HCT116 (cell line): ENCODE data around the gene SND1. TPM values are rescaled to one million over a fixed set of nuclear protein-coding genes. Genes with fewer than 3 reads are reported as not detected.

Experiments used
- ATAC-seq: fragments of 200-7000 bp; cut with Tn5 transposase; 2 replicates; pipeline ENCODE4 v1.9.1; 2020; ENCODE audit warnings: mild to moderate bottlenecking, moderate library complexity
- BruUV-seq: library from RNA; stranded (reverse); fragments of 400-500 nt; replicated peaks from 2 replicates; lab custom pipeline; 2021; lab: Mats Ljungman, UMichigan
- CTCF ChIA-PET: fragments of 300-600 bp; sonication (Branson Sonifier 250); formaldehyde crosslinking; loops from one replicate; lab custom pipeline; 2021; ENCODE audit warnings: antibody characterized with exemption; lab: Charles Lee
- POLR2A ChIA-PET: fragments of 300-600, 350-600 bp; sonication (Branson Sonifier 250); formaldehyde crosslinking; loops from one replicate; lab custom pipeline; 2021; ENCODE audit warnings: antibody characterized with exemption; lab: Charles Lee
- RAD21 ChIA-PET, 2 experiments: fragments of 300-600 bp; sonication (Branson Sonifier 250); formaldehyde crosslinking; loops; one replicate each; lab custom pipeline; 2023; ENCODE audit warnings: low total read pairs in 2 of 2; ENCODE audit not compliant: uncharacterized antibody in 2 of 2, unreplicated experiment in 2 of 2, low non-redundant PET in 1 of 2; lab: Charles Lee
- DNase-seq: peaks from one replicate; pipeline ENCODE4 v3.0.0-alpha.2; 2010; ENCODE audit warnings: low read depth, low spot score
- H2AFZ ChIP-seq: fragments of 200-600 bp; shearing (Covaris generic), sonication (generic); 2 replicates; pipeline ENCODE4 v1.6.1; 2017; ENCODE audit warnings: low read depth, mixed run types, mixed read lengths, antibody characterized with exemption, low read length; ENCODE audit not compliant: poor library complexity, severe bottlenecking
- H3K27ac ChIP-seq: 2 replicates; pipeline ENCODE4 v1.5.1; 2012; ENCODE audit warnings: low read depth, low read length
- H3K27me3 ChIP-seq: fragments of 200-600 bp; sonication (generic); 2 replicates; pipeline ENCODE4 v1.6.1; 2016; ENCODE audit warnings: mixed run types, low read length, mixed read lengths; ENCODE audit not compliant: insufficient read depth
- H3K36me3 ChIP-seq, 2 experiments: fragments of 200-500 bp in 1 of 2; fragments of 200-600 bp in 1 of 2; sonication (Bioruptor generic) in 1 of 2; sonication (generic) in 1 of 2; 2 replicates each; pipeline versions ENCODE4 v1.5.1 to v1.6.1; 2014 to 2016; ENCODE audit warnings: low read length in 2 of 2, inconsistent platforms in 1 of 2, mixed read lengths in 1 of 2, mixed run types in 1 of 2; ENCODE audit not compliant: insufficient read depth in 2 of 2, control insufficient read depth in 1 of 2
- H3K4me1 ChIP-seq, 2 experiments: fragments of 200-600 bp in 1 of 2; sonication (generic) in 1 of 2; 2 replicates each; pipeline versions ENCODE4 v1.5.1 to v1.6.1; 2012 to 2017; ENCODE audit warnings: low read length in 2 of 2, inconsistent platforms in 1 of 2, mild to moderate bottlenecking in 1 of 2, mixed read lengths in 1 of 2, mixed run types in 1 of 2, moderate library complexity in 1 of 2; ENCODE audit not compliant: insufficient read depth in 2 of 2, control insufficient read depth in 1 of 2
- H3K4me2 ChIP-seq: fragments of 200-600 bp; sonication (generic); 2 replicates; pipeline ENCODE4 v1.6.1; 2017; ENCODE audit warnings: mixed run types, low read length, mixed read lengths
- H3K4me3 ChIP-seq, 2 experiments: fragments of 200-600 bp in 1 of 2; sonication (generic) in 1 of 2; replicated peaks in 1 of 2; 2 replicates each; pipeline ENCODE4 v1.5.1; 2011 to 2016; ENCODE audit warnings: low read length in 2 of 2, control low read depth in 1 of 2, low read depth in 1 of 2, mild to moderate bottlenecking in 1 of 2, mixed read lengths in 1 of 2, mixed run types in 1 of 2
- H3K79me2 ChIP-seq: fragments of 200-600 bp; sonication (generic); 2 replicates; pipeline ENCODE4 v1.6.1; 2017; ENCODE audit warnings: mild to moderate bottlenecking, mixed run types, low read length, moderate library complexity, mixed read lengths; ENCODE audit not compliant: insufficient read depth
- H3K9ac ChIP-seq: fragments of 200-600 bp; sonication (generic); 2 replicates; pipeline ENCODE4 v1.6.1; 2016; ENCODE audit warnings: low read length, mixed read lengths
- H3K9me2 ChIP-seq: fragments of 200-600 bp; sonication (generic), shearing (Covaris generic); 2 replicates; pipeline ENCODE4 v1.6.1; 2017; ENCODE audit warnings: mixed run types, mild to moderate bottlenecking, moderate library complexity; ENCODE audit not compliant: insufficient read depth
- H3K9me3 ChIP-seq, 2 experiments: fragments of 200-500 bp in 1 of 2; fragments of 200-600 bp in 1 of 2; sonication (Bioruptor generic) in 1 of 2; sonication (generic) in 1 of 2; 2 replicates each; pipeline ENCODE4 v1.6.1; 2014 to 2017; ENCODE audit warnings: low read length in 2 of 2, mixed read lengths in 2 of 2, inconsistent platforms in 1 of 2, low read depth in 1 of 2, mild to moderate bottlenecking in 1 of 2, mixed run types in 1 of 2, moderate library complexity in 1 of 2; ENCODE audit not compliant: control insufficient read depth in 1 of 2, insufficient read depth in 1 of 2
- H4K20me1 ChIP-seq: fragments of 200-600 bp; sonication (generic), shearing (Covaris generic); 2 replicates; pipeline ENCODE4 v1.6.1; 2017; ENCODE audit warnings: mixed run types, mild to moderate bottlenecking, moderate library complexity; ENCODE audit not compliant: insufficient read depth
- CBX3 ChIP-seq: IDR thresholded peaks from 2 replicates; pipeline ENCODE4 v1.6.1; 2012; ENCODE audit warnings: low read depth
- CEBPB ChIP-seq: IDR thresholded peaks from 2 replicates; pipeline ENCODE4 v1.6.1; 2012; ENCODE audit warnings: low read depth
- EGR1 ChIP-seq: IDR thresholded peaks from 2 replicates; pipeline ENCODE4 v1.6.1; 2012; ENCODE audit warnings: low read depth
- ELF1 ChIP-seq: IDR thresholded peaks from 2 replicates; pipeline ENCODE4 v1.6.1; 2012; ENCODE audit warnings: low read depth, borderline replicate concordance
- EZH2 ChIP-seq: fragments of 200-600 bp; sonication (generic); IDR thresholded peaks from 2 replicates; pipeline ENCODE4 v1.6.1; 2017; ENCODE audit warnings: antibody characterized with exemption, mixed run types
- EZH2phosphoT487 ChIP-seq: fragments of 200-600 bp; IDR thresholded peaks from 2 replicates; pipeline ENCODE4 v1.6.1; 2018; ENCODE audit warnings: antibody characterized with exemption, borderline replicate concordance
- JUND ChIP-seq: IDR thresholded peaks from 2 replicates; pipeline ENCODE4 v1.6.1; 2012
- POLR2A ChIP-seq: IDR thresholded peaks from 2 replicates; pipeline ENCODE4 v1.7.0; 2011; ENCODE audit warnings: borderline replicate concordance; ENCODE audit not compliant: insufficient read depth, insufficient read length; ENCODE audit errors: extremely low read depth
- POLR2AphosphoS5 ChIP-seq: IDR thresholded peaks from 2 replicates; pipeline ENCODE4 v1.6.1; 2011; ENCODE audit warnings: mild to moderate bottlenecking, low read depth, low read length, moderate library complexity
- RAD21 ChIP-seq: IDR thresholded peaks from 2 replicates; pipeline ENCODE4 v1.6.1; 2012; ENCODE audit warnings: low read depth, mild to moderate bottlenecking
- REST ChIP-seq: IDR thresholded peaks from 2 replicates; pipeline ENCODE4 v1.6.1; 2012; ENCODE audit warnings: low read depth
- SIN3A ChIP-seq: IDR thresholded peaks from 2 replicates; pipeline ENCODE4 v1.6.1; 2012; ENCODE audit warnings: low read depth
- SP1 ChIP-seq: IDR thresholded peaks from 2 replicates; pipeline ENCODE4 v1.6.1; 2012; ENCODE audit warnings: low read depth
- SRF ChIP-seq: IDR thresholded peaks from 2 replicates; pipeline ENCODE4 v1.6.1; 2012; ENCODE audit warnings: low read depth
- TCF7L2 ChIP-seq: IDR thresholded peaks from 2 replicates; pipeline ENCODE4 v1.7.0; 2011; ENCODE audit warnings: borderline replicate concordance, inconsistent platforms; ENCODE audit not compliant: insufficient read depth, insufficient read length; ENCODE audit errors: extremely low read depth
- ZFX ChIP-seq: fragments of 450-650 bp; IDR thresholded peaks from 2 replicates; pipeline ENCODE4 v1.6.1; 2017
- ZNF274 ChIP-seq: fragments of 200-500 bp; sonication (Bioruptor generic); IDR thresholded peaks from 2 replicates; pipeline ENCODE4 v1.6.1; 2014; ENCODE audit warnings: mild to moderate bottlenecking, low read depth, low read length, inconsistent platforms
- intact Hi-C: fragments of 100-400 bp; cut with micrococcal nuclease; formaldehyde crosslinking; loops from 2 replicates; pipeline ENCODE4 v1.10.0; 2022
- total RNA-seq: library from RNA; stranded (reverse); gene quantifications from one replicate; pipeline ENCODE4 v1.2.1, GENCODE V29; 2021; ENCODE audit not compliant: unreplicated experiment
- TF ChIP-seq, protein P1 (sequence below): IDR thresholded peaks from 2 replicates; pipeline ENCODE4 v1.6.1; 2012
- TF ChIP-seq, protein P2 (sequence below), 3 experiments: fragments of 200-600 bp in 1 of 3; sonication (generic) in 1 of 3; IDR thresholded peaks in 2 of 3; conservative IDR thresholded peaks in 1 of 3; 2 replicates each; pipeline ENCODE4 v1.5.1; 2012 to 2017; ENCODE audit warnings: low read depth in 2 of 3, low read length in 2 of 3, antibody characterized with exemption in 1 of 3, borderline replicate concordance in 1 of 3, control low read depth in 1 of 3, mild to moderate bottlenecking in 1 of 3, mixed read lengths in 1 of 3, mixed run types in 1 of 3, moderate library complexity in 1 of 3; ENCODE audit not compliant: insufficient read depth in 1 of 3
- TF ChIP-seq, protein P3 (sequence below): IDR thresholded peaks from 2 replicates; pipeline ENCODE4 v1.6.1; 2011; ENCODE audit warnings: mild to moderate bottlenecking, low read length, moderate library complexity; ENCODE audit not compliant: insufficient replicate concordance; ENCODE audit errors: extremely low read depth

Gene SND1
- total RNA-seq, 1 experiment from 2014 or later: 169 TPM

- Histone ChIP-seq H3K4me3 (no peak overlapping the region), H3K4me1 (peaks cover 0 to 19% of the 10 kb centered on the region in 2 experiments; a peak in 1 of 4 replicates), H3K9ac (no peak overlapping the region), H3K27ac (no peak overlapping the region), H3K9me2 (no peaks in the 10 kb centered on the region), H2AFZ (no peak overlapping the region), H3K27me3 (no peaks in the 10 kb centered on the region), H3K79me2 (peaks cover 44% of the 10 kb centered on the region), H4K20me1 (peaks cover 4% of the 10 kb centered on the region), H3K9me3 (no peaks in the 10 kb centered on the region), H3K36me3 (peaks cover 3 to 14% of the 10 kb centered on the region in 2 experiments; a peak in 2 of 4 replicates), H3K4me2 (no peak overlapping the region)
- ChIA-PET RAD21 (no interaction called here), POLR2A (no interaction called here), CTCF (no interaction called here)
- no TSS peak for BruUV-seq
- TF ChIP-seq EZH2phosphoT487 (no peak), JUND (no peak), REST (no peak), POLR2AphosphoS5 (no peak), ZNF274 (no peak), RAD21 (no peak), EGR1 (no peak), CBX3 (no peak), TCF7L2 (no peak), POLR2A (no peak), ELF1 (no peak), CEBPB (no peak), SP1 (no peak), SRF (no peak), EZH2 (no peak), SIN3A (no peak), ZFX (no peak)
- TF ChIP-seq, protein P1, sequence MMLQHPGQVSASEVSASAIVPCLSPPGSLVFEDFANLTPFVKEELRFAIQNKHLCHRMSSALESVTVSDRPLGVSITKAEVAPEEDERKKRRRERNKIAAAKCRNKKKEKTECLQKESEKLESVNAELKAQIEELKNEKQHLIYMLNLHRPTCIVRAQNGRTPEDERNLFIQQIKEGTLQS: no peak
- TF ChIP-seq, protein P2, sequence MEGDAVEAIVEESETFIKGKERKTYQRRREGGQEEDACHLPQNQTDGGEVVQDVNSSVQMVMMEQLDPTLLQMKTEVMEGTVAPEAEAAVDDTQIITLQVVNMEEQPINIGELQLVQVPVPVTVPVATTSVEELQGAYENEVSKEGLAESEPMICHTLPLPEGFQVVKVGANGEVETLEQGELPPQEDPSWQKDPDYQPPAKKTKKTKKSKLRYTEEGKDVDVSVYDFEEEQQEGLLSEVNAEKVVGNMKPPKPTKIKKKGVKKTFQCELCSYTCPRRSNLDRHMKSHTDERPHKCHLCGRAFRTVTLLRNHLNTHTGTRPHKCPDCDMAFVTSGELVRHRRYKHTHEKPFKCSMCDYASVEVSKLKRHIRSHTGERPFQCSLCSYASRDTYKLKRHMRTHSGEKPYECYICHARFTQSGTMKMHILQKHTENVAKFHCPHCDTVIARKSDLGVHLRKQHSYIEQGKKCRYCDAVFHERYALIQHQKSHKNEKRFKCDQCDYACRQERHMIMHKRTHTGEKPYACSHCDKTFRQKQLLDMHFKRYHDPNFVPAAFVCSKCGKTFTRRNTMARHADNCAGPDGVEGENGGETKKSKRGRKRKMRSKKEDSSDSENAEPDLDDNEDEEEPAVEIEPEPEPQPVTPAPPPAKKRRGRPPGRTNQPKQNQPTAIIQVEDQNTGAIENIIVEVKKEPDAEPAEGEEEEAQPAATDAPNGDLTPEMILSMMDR (IDR thresholded peaks at IDR 0.05 in 2 of 3, conservative IDR thresholded peaks at IDR 0.05 in 1 of 3; ENCODE audit: borderline replicate concordance in 1 of 3, insufficient read depth in 1 of 3, low read depth in 2 of 3, low read length in 2 of 3): no peak
- TF ChIP-seq, protein P3, sequence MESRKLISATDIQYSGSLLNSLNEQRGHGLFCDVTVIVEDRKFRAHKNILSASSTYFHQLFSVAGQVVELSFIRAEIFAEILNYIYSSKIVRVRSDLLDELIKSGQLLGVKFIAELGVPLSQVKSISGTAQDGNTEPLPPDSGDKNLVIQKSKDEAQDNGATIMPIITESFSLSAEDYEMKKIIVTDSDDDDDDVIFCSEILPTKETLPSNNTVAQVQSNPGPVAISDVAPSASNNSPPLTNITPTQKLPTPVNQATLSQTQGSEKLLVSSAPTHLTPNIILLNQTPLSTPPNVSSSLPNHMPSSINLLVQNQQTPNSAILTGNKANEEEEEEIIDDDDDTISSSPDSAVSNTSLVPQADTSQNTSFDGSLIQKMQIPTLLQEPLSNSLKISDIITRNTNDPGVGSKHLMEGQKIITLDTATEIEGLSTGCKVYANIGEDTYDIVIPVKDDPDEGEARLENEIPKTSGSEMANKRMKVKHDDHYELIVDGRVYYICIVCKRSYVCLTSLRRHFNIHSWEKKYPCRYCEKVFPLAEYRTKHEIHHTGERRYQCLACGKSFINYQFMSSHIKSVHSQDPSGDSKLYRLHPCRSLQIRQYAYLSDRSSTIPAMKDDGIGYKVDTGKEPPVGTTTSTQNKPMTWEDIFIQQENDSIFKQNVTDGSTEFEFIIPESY: no peak
- no peak for DNase-seq
- intact Hi-C loops: no loop called here
- no peak for ATAC-seq
Measured at GRCh38 chr7:127892488-127893314, 240.7 kb downstream of the SND1 start.
